Memory B cell (primary cell): ENCODE results near the gene EIF3I.
A peak's percentile ranks its signal among the peaks of the same experiment; 100 is the strongest.

Experiments used
- ATAC-seq: fragments of 150-1000 bp; cut with Tn5 transposase; 2 replicates; pipeline ENCODE4 v1.10.0; 2021; ENCODE audit warnings: low read depth, mild to moderate bottlenecking, moderate library complexity
- DNase-seq, 2 donors: peaks; one replicate each; pipeline ENCODE4 v3.0.0; 2022; ENCODE audit warnings: low spot score in 2 of 2
- H3K27ac Mint-ChIP-seq: one replicate; pipeline ENCODE4 v1.8.0; 2022; ENCODE audit warnings: mild to moderate bottlenecking, moderate library complexity, mixed read lengths
- H3K27me3 Mint-ChIP-seq: one replicate; pipeline ENCODE4 v1.8.0; 2022; ENCODE audit warnings: mixed read lengths
- H3K36me3 Mint-ChIP-seq: one replicate; pipeline ENCODE4 v1.8.0; 2022; ENCODE audit warnings: mild to moderate bottlenecking, mixed read lengths
- H3K4me1 Mint-ChIP-seq: one replicate; pipeline ENCODE4 v1.8.0; 2022; ENCODE audit warnings: mixed read lengths
- H3K4me3 Mint-ChIP-seq: one replicate; pipeline ENCODE4 v1.8.0; 2022; ENCODE audit warnings: mild to moderate bottlenecking, moderate library complexity, mixed read lengths
- H3K9me3 Mint-ChIP-seq: one replicate; pipeline ENCODE4 v1.8.0; 2022; ENCODE audit warnings: mixed read lengths

Gene EIF3I

GRCh38 chr1:32276032-32276782, 54.0 kb downstream of the EIF3I start:
- no peak for ATAC-seq
- H3K36me3 Mint-ChIP-seq = peaks cover 15% of the 10 kb centered on the region
- peaks cover 24% of the 10 kb centered on the region for H3K4me1 Mint-ChIP-seq

More at GRCh38 chr1:32276032-32276782, 54.0 kb downstream of the EIF3I start:
- H3K27me3 Mint-ChIP-seq = no peaks in the 10 kb centered on the region
- H3K4me3 Mint-ChIP-seq = no peak overlapping the region
- H3K27ac Mint-ChIP-seq = peak overlapping the region; percentile 24
- no peaks in the 10 kb centered on the region for H3K9me3 Mint-ChIP-seq
- no peak for DNase-seq
